K562 (cell line): ENCODE measurements around the gene UMAD1. TPM values are rescaled to one million over a fixed set of nuclear protein-coding genes. Genes with fewer than 3 reads are reported as not detected.

ENCODE experiments used
- ATAC-seq: fragments of 200-7000 bp; cut with Tn5 transposase; 3 replicates; pipeline ENCODE4 v1.9.1; 2020; ENCODE audit warnings: moderate library complexity
- BruUV-seq: library from RNA; stranded (reverse); fragments of 400-500 nt; replicated peaks from 2 replicates; lab custom pipeline; 2021; lab: Mats Ljungman, UMichigan
- CTCF ChIA-PET: fragments of 300-600 bp; formaldehyde crosslinking; extraction: SDS; loops from one replicate; lab custom pipeline; 2021; ENCODE audit warnings: low intra/inter-chr PET ratio; lab: Yijun Ruan, JAX
- POLR2A ChIA-PET: fragments of 300-600, 350-650 bp; sonication (Branson Sonifier 250); formaldehyde crosslinking; extraction: SDS; loops from one replicate; lab custom pipeline; 2021; ENCODE audit warnings: antibody characterized with exemption, inconsistent platforms; lab: Yijun Ruan, JAX
- DNase-seq, 4 experiments: peaks; one replicate each; pipeline versions ENCODE4 v3.0.0 to v3.0.0-alpha.2; 2011 to 2018; ENCODE audit warnings: low spot score in 3 of 4, mixed read lengths in 3 of 4; ENCODE audit errors: extremely low read depth in 1 of 4
- FAIRE-seq: peaks from 2 replicates; lab custom pipeline; 2011; peaks lifted over from hg19 to GRCh38; lab: Jason Lieb, UNC
- H2AFZ ChIP-seq: 2 replicates; pipeline ENCODE4 v1.6.0; 2011; ENCODE audit warnings: low read depth, low read length, control low read depth, inconsistent platforms
- H3K27ac ChIP-seq: fragments of 200-600 bp; 3 replicates; pipeline ENCODE4 v1.8.0; 2011; ENCODE audit warnings: low read depth, mild to moderate bottlenecking, control low read depth, inconsistent platforms, low read length, moderate library complexity, mixed read lengths; ENCODE audit errors: extremely low read depth
- H3K27me3 ChIP-seq, 2 experiments: fragments of 300-600 bp in 1 of 2; 2 replicates in 1 of 2; 3 replicates in 1 of 2; pipeline versions ENCODE4 v1.6.0 to v1.8.0; 2011; ENCODE audit warnings: inconsistent platforms in 2 of 2, low read length in 2 of 2, mild to moderate bottlenecking in 1 of 2, mixed read lengths in 1 of 2, moderate library complexity in 1 of 2; ENCODE audit not compliant: control insufficient read depth in 2 of 2, insufficient read depth in 2 of 2
- H3K36me3 ChIP-seq: fragments of 300-600 bp; 3 replicates; pipeline ENCODE4 v1.8.0; 2011; ENCODE audit warnings: mild to moderate bottlenecking, low read length, inconsistent platforms; ENCODE audit not compliant: control insufficient read depth, insufficient read depth
- H3K4me1 ChIP-seq, 2 experiments: fragments of 200-600 bp in 1 of 2; replicated peaks in 1 of 2; 2 replicates in 1 of 2; 3 replicates in 1 of 2; pipeline versions ENCODE4 v1.5.1 to v1.8.0; 2011; ENCODE audit warnings: inconsistent platforms in 2 of 2, low read length in 2 of 2, mild to moderate bottlenecking in 1 of 2, mixed read lengths in 1 of 2, moderate library complexity in 1 of 2; ENCODE audit not compliant: control insufficient read depth in 2 of 2, insufficient read depth in 2 of 2
- H3K4me2 ChIP-seq: 2 replicates; pipeline ENCODE4 v1.6.1; 2011; ENCODE audit warnings: low read length, control low read depth, inconsistent platforms, mixed read lengths; ENCODE audit not compliant: insufficient read depth
- H3K4me3 ChIP-seq: fragments of 200-600 bp; sonication (generic), shearing (Covaris generic); 2 replicates; pipeline ENCODE4 v1.5.1; 2016; ENCODE audit warnings: control low read depth, inconsistent platforms
- H3K79me2 ChIP-seq: fragments of 200-600 bp; 3 replicates; pipeline ENCODE4 v1.8.0; 2011; ENCODE audit warnings: low read length, inconsistent platforms; ENCODE audit not compliant: control insufficient read depth, insufficient read depth
- H3K9ac ChIP-seq, 2 experiments: 2 replicates each; pipeline versions ENCODE4 v1.6.0 to v1.6.1; 2011; ENCODE audit warnings: low read depth in 2 of 2, low read length in 2 of 2, control low read depth in 1 of 2, inconsistent platforms in 1 of 2, mild to moderate bottlenecking in 1 of 2, mixed read lengths in 1 of 2; ENCODE audit not compliant: insufficient read depth in 1 of 2
- H3K9me1 ChIP-seq: one replicate; pipeline ENCODE4 v1.6.0; 2011; ENCODE audit warnings: inconsistent platforms, mild to moderate bottlenecking, low read length, moderate library complexity; ENCODE audit not compliant: control insufficient read depth, insufficient read depth
- H3K9me3 ChIP-seq: replicated peaks from 2 replicates; pipeline ENCODE4 v1.5.1; 2011; ENCODE audit warnings: low read depth, low read length, inconsistent platforms; ENCODE audit not compliant: control insufficient read depth, insufficient read depth
- H4K20me1 ChIP-seq: replicated peaks from 2 replicates; pipeline ENCODE4 v1.6.1; 2011; ENCODE audit warnings: low read length, inconsistent platforms, mixed read lengths; ENCODE audit not compliant: control insufficient read depth, insufficient read depth
- ESRRA ChIP-seq: fragments of 450-650 bp; IDR thresholded peaks from 2 replicates; pipeline ENCODE4 v1.6.1; 2014; ENCODE audit warnings: low read depth, mild to moderate bottlenecking, moderate library complexity, borderline replicate concordance
- FOXA3 ChIP-seq, 2 experiments: fragments of 450-650 bp in 1 of 2; sonication (generic) in 1 of 2; formaldehyde crosslinking; IDR thresholded peaks in 1 of 2; conservative IDR thresholded peaks in 1 of 2; 2 replicates each; pipeline versions ENCODE4 v1.4.0 to v1.8.0; 2020 to 2022; ENCODE audit warnings: mild to moderate bottlenecking in 2 of 2, missing genetic modification reagents in 1 of 2
- GTF2E2 ChIP-seq: fragments of 200-800 bp; sonication (Bioruptor generic); IDR thresholded peaks from 2 replicates; pipeline ENCODE4 v1.6.1; 2016; ENCODE audit warnings: missing genetic modification characterization, missing compliant biosample characterization
- SPI1 ChIP-seq: IDR thresholded peaks from 2 replicates; pipeline ENCODE4 v1.6.1; 2011; ENCODE audit warnings: low read depth, low read length, control low read depth, borderline replicate concordance
- XRCC5 ChIP-seq: fragments of 200-400 bp; formaldehyde crosslinking; IDR thresholded peaks from 2 replicates; pipeline ENCODE4 v1.6.1; 2017; ENCODE audit warnings: low read depth, mild to moderate bottlenecking, low read length
- ZC3H4 ChIP-seq: sonication (generic); formaldehyde crosslinking; IDR thresholded peaks from 2 replicates; pipeline ENCODE4 v1.9.0; 2021; ENCODE audit warnings: missing genetic modification reagents, borderline replicate concordance
- ZNF79 ChIP-seq: fragments of 250-450 bp; sonication (Bioruptor Pico); IDR thresholded peaks from 2 replicates; pipeline ENCODE4 v1.4.0; 2020; ENCODE audit warnings: low read depth, mild to moderate bottlenecking, moderate library complexity
- WGBS: fragments of 100-300 bp; shearing (Covaris generic); methylation state at CpG from one replicate; pipeline ENCODE4 v1.1.6; 2016; ENCODE audit warnings: low coverage, mixed read lengths; ENCODE audit not compliant: insufficient coverage; ENCODE audit errors: missing lambda C conversion rate; 5-methylcytosine and 5-hydroxymethylcytosine counted together
- in situ Hi-C: fragments of 300-500 bp; cut with MboI; formaldehyde crosslinking; loops from 4 replicates; pipeline ENCODE4 v1.15.0; 2018; ENCODE audit warnings: inconsistent platforms, mixed read lengths
- intact Hi-C: fragments of 100-400 bp; cut with micrococcal nuclease; formaldehyde crosslinking; loops from 2 replicates; pipeline ENCODE4 v1.14.2; 2022
- polyA plus RNA-seq, 8 experiments: library from polyadenylated mRNA; depleted of rRNA in 4 of 8; stranded (reverse) in 5 of 8; unstranded in 3 of 8; fragments of >200 nt; fragmentation: Nextera tagmentation in 2 of 8; fragmentation: Illumina TruSeq in 1 of 8; extraction: Ambion mirVana in 2 of 8; extraction: Trizol in 1 of 8; gene quantifications; 2 replicates each; pipeline versions ENCODE4 v1.2.1 to v1.2.3, GENCODE V29; 2011 to 2014; ENCODE audit warnings: inconsistent platforms in 1 of 8, missing spikeins in 1 of 8
- total RNA-seq, 7 experiments: library from RNA; depleted of rRNA in 6 of 7; stranded (reverse); fragments of >200 nt in 6 of 7; fragmentation: Illumina TruSeq in 2 of 7; extraction: Trizol in 2 of 7; gene quantifications; 2 replicates each; pipeline versions ENCODE4 v1.2.1 to v1.2.3, GENCODE V29; 2011 to 2021; ENCODE audit warnings: low replicate concordance in 1 of 7

Gene UMAD1
- total and polyA plus RNA-seq, 9 of the 15 experiments (the other 6 are each of a cell fraction or from before 2014, with no cell fraction given), result 9.0 to 26.7 (median 13.3) TPM

DNA sequence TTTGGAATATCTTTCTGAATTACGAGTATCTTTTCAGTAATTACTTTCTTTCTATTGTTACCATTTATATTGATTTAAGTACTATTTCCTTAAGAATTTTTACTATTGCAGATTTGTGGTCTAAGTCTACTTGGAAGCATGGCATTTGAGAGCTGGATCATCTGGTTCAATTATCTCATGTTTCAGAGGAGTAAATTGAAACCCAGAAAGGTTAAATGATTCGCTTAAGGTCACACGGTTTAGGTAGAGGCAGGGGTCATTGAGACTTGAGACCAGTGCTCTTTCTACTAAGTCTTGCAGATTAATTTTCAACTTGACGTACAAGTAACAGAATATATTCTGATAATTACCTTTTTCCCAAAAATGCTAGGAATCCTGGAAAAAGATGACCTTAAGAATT, 218.9 kb downstream of the UMAD1 start (continued):
- TF ChIP-seq GTF2E2 (tag) (no peak), SPI1 (no peak), XRCC5 (no peak), ZC3H4 (no peak)

DNA sequence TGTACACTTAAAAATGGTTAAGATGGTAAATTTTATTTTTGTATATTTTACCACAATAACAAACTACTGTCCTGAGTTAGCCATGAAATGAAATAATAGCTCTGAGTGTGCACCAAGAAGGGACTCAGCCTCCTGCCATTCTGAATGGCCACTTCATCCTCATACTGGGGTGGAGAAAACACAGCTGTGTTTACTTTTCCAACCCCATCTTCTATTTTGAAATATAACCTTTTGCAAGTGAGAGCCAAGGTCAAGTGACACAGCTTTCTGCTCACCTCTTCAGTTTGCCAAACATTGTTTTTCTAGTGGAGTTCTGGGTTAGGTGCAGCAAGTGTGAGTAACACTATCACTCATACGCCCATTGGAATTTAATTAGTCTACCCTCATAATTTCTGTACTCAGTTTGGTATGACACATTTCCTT, 220.7 kb downstream of the UMAD1 start:
- intact Hi-C loops, result no loop called here
- POLR2A ChIA-PET, result interaction anchor here (0.6 kb wide), 1 partner anchor 578 kb away, joined by 3 read pairs; no protein-coding TSS in a partner anchor

More for the DNA sequence above, 220.7 kb downstream of the UMAD1 start:
- no TSS peak for BruUV-seq
- Histone ChIP-seq H3K4me3 (no peak overlapping the region), H3K9ac (no peak overlapping the region), H3K79me2 (no peaks in the 10 kb centered on the region), H3K4me1 (no peaks in the 10 kb centered on the region; a peak in 1 of 5 replicates), H3K27me3 (no peaks in the 10 kb centered on the region), H2AFZ (no peak overlapping the region), H3K9me3 (no peaks in the 10 kb centered on the region), H3K36me3 (no peaks in the 10 kb centered on the region), H3K9me1 (no peaks in the 10 kb centered on the region), H3K4me2 (no peak overlapping the region), H3K27ac (no peak overlapping the region), H4K20me1 (no peaks in the 10 kb centered on the region)
- no peak for FAIRE-seq
- no peak for DNase-seq
- CTCF ChIA-PET, result no interaction called here
- TF ChIP-seq FOXA3 (CRISPR knock-in tag; conservative IDR thresholded peaks at IDR 0.05 in 1 of 2, IDR thresholded peaks at IDR 0.05 in 1 of 2) (peak; percentile 59 to 73; a peak in 3 of 4 replicates), ESRRA (0 out of 2 replicates have a peak, but pooled peaks have one; percentile 12), ZNF79 (no peak)
- WGBS, result 60% methylated on average over 1 of the region's 1 CpG
- no peak for ATAC-seq
- in situ Hi-C loops, result no loop called here
